B cell (primary cell): ENCODE data around the gene CNOT1.

Experiments used
- EZH2 ChIP-seq: IDR thresholded peaks from 2 replicates; pipeline ENCODE4 v1.6.1; 2012; ENCODE audit warnings: borderline replicate concordance, low read depth, mild to moderate bottlenecking, moderate library complexity, low read length; ENCODE audit not compliant: insufficient read depth, poor library complexity, severe bottlenecking
- TF ChIP-seq, protein P1 (sequence below): fragments of 200-600 bp; IDR thresholded peaks from one replicate; pipeline ENCODE4 v1.8.0; 2022; ENCODE audit warnings: antibody characterized with exemption, mild to moderate bottlenecking

DNA sequence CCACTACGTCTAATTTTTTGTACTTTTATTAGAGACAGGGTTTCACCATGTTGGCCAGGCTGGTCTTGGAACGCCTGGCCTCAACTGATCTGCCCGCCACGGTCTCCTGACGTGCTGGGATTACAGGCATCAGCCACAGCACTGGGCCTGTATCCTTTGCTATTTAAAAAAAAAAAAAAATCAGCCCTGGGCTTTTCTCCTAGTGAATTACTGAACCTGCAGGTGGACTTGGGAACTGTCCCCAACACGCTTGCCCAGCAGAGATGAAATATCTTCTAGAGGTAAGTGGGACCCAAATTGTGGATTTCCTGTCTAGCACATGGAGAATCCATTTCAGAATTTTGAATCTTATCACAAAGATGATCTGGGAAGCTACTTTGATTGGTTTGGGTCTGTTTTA lies 14.8 kb downstream of the CNOT1 start:
- TF ChIP-seq, protein P1, sequence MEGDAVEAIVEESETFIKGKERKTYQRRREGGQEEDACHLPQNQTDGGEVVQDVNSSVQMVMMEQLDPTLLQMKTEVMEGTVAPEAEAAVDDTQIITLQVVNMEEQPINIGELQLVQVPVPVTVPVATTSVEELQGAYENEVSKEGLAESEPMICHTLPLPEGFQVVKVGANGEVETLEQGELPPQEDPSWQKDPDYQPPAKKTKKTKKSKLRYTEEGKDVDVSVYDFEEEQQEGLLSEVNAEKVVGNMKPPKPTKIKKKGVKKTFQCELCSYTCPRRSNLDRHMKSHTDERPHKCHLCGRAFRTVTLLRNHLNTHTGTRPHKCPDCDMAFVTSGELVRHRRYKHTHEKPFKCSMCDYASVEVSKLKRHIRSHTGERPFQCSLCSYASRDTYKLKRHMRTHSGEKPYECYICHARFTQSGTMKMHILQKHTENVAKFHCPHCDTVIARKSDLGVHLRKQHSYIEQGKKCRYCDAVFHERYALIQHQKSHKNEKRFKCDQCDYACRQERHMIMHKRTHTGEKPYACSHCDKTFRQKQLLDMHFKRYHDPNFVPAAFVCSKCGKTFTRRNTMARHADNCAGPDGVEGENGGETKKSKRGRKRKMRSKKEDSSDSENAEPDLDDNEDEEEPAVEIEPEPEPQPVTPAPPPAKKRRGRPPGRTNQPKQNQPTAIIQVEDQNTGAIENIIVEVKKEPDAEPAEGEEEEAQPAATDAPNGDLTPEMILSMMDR: no peak
- no peak for TF ChIP-seq EZH2
